ENCODE measurements around the gene TCF25.

GRCh38 chr16:89938175-89938885 lies 64.9 kb downstream of the TCF25 start:
- no peak for TF ChIP-seq CTCF (IDR thresholded peaks at IDR 0.05)
- no peak for TF ChIP-seq POLR2A (IDR thresholded peaks at IDR 0.05)
